ENCODE data around the gene ALDH8A1.
"Not testable (repeated sequence)": the region's sequence is repeated elsewhere in the genome, so short reads cannot be mapped to it uniquely, and the experiment has no call there.

Gene ALDH8A1

DNA sequence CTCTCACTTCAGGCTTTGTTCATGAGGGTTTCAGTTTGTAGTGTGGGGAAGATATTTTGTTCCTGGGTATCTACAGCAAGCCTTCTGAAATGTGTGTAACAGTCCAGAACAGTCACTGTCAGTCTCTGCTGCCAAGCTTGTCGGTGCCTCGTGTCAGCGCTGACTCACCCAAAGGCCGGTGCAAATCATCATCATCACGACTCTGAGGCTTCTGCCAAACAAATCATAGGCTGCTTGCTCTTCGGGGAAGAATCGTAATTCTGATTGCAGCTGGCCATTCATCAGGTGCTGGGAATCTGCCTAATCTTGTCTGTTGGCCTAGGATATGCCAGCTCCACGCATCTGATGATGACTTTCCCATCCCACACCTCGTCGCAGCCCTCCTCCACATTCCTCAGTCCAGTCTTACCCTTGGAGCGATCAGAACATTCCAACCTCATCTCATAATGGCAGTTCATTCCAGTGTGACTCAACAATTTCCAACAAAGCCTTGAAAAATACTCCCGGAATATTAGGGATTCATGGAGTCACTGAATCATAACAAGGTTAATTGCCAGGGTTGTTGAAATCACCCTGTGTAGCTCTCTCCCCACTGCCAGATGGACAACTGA lies 40.9 kb downstream of the ALDH8A1 start:
- Histone ChIP-seq H4K20me1 (ENCODE audit: control insufficient read depth, insufficient read depth, low read depth, low read length) (no peaks in the 10 kb centered on the region), H3K9me3 (ENCODE audit: control insufficient read depth, insufficient read depth, low read length) (no peaks in the 10 kb centered on the region), H3K4me3 (ENCODE audit: low read length) (no peak overlapping the region), H3K36me3 (ENCODE audit: control insufficient read depth, low read length) (no peaks in the 10 kb centered on the region), H3K27ac (ENCODE audit: low read depth, low read length) (no peak overlapping the region), H3K4me1 (ENCODE audit: control insufficient read depth, low read length) (no peaks in the 10 kb centered on the region), H3K79me2 (ENCODE audit: control insufficient read depth, low read length) (no peaks in the 10 kb centered on the region), H3K4me2 (ENCODE audit: low read length) (no peak overlapping the region), H3K27me3 (ENCODE audit: control insufficient read depth, low read length) (no peaks in the 10 kb centered on the region; the same call in 1 of the 2 replicates), H3K9me2 (replicated peaks; ENCODE audit: control insufficient read depth, low read length) (no peaks in the 10 kb centered on the region), H3F3A (ENCODE audit: control insufficient read depth, insufficient read depth) (no peaks in the 10 kb centered on the region)
- TF ChIP-seq, protein P1, sequence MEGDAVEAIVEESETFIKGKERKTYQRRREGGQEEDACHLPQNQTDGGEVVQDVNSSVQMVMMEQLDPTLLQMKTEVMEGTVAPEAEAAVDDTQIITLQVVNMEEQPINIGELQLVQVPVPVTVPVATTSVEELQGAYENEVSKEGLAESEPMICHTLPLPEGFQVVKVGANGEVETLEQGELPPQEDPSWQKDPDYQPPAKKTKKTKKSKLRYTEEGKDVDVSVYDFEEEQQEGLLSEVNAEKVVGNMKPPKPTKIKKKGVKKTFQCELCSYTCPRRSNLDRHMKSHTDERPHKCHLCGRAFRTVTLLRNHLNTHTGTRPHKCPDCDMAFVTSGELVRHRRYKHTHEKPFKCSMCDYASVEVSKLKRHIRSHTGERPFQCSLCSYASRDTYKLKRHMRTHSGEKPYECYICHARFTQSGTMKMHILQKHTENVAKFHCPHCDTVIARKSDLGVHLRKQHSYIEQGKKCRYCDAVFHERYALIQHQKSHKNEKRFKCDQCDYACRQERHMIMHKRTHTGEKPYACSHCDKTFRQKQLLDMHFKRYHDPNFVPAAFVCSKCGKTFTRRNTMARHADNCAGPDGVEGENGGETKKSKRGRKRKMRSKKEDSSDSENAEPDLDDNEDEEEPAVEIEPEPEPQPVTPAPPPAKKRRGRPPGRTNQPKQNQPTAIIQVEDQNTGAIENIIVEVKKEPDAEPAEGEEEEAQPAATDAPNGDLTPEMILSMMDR (IDR thresholded peaks at IDR 0.05; ENCODE audit: low read depth, low read length, poor library complexity, severe bottlenecking), result no peak
- no peak for TF ChIP-seq EZH2phosphoT487 (IDR thresholded peaks at IDR 0.05; ENCODE audit: borderline replicate concordance, low read length)

DNA sequence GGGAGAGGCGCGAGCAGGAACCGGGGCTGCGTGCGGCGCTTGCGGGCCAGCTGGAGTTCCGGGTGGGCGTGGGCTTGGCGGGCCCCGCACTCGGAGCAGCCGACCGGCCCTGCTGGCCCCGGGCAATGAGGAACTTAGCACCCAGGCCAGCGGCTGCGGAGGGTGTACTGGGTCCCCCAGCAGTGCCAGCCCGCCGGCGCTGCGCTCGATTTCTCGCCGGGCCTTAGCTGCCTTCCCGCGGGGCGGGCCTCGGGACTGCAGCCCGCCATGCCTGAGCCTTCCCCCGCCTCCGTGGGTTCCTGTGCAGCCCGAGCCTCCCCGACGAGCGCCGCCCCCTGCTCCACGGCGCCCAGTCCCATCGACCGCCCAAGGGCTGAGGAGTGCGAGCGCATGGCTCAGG lies 45.2 kb downstream of the ALDH8A1 start:
- H3K4me3 ChIP-seq (ENCODE audit: low read length); H3K9me3 ChIP-seq (ENCODE audit: control insufficient read depth, insufficient read depth, low read length); H4K20me1 ChIP-seq (ENCODE audit: control insufficient read depth, insufficient read depth, low read depth, low read length); H3K4me2 ChIP-seq (ENCODE audit: low read length); H3K27ac ChIP-seq (ENCODE audit: low read depth, low read length); H3K36me3 ChIP-seq (ENCODE audit: control insufficient read depth, low read length); H3K79me2 ChIP-seq (ENCODE audit: control insufficient read depth, low read length); H3F3A ChIP-seq (ENCODE audit: control insufficient read depth, insufficient read depth); H3K4me1 ChIP-seq (ENCODE audit: control insufficient read depth, low read length); H3K27me3 ChIP-seq (ENCODE audit: control insufficient read depth, low read length); H3K9me2 ChIP-seq (replicated peaks; ENCODE audit: control insufficient read depth, low read length): not testable (repeated sequence)

DNA sequence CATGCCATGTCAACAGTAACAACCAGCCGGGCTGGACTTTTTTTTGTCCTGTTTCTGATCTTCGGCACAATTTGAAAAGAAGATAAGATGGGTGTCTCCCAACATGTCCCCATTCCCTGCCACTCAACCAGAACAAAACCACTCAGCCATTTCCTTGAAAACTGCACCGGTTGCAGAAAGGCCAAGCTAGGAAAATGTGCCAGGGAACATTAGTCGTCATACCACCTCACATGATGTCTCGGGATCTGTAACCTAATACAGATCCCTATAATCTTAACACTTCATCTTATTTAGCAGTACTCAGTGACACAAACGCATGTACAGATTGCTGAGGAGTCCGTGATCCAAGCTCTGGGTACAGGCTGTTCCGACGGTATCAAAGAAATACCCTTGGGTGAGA lies 46.5 kb downstream of the ALDH8A1 start:
- no peak overlapping the region for H3K4me3 ChIP-seq (ENCODE audit: low read length)

DNA sequence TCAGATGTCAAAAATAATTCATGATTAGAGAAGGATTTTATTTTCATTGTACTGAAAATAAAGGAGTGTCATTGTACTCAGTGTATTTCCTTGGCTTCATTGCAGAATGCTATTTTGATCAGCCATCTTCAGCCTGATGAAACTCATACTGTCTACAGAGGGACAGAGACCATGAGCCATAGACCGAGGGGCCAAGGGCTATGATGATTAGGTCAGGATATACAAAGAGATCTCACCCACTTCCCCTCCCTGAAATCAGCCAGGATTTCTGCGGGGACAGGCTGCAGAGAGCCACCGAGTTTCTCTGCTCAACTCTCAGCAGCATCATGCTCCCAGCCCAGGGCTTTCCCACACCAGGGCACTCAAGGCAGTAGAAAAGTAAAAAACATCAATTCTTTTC lies 47.0 kb downstream of the ALDH8A1 start:
- TF ChIP-seq, protein P1 (IDR thresholded peaks at IDR 0.05; ENCODE audit: low read depth, low read length, poor library complexity, severe bottlenecking), result no peak
- TF ChIP-seq EZH2phosphoT487 (IDR thresholded peaks at IDR 0.05; ENCODE audit: borderline replicate concordance, low read length), result no peak
- no peaks in the 10 kb centered on the region for H4K20me1 ChIP-seq (ENCODE audit: control insufficient read depth, insufficient read depth, low read depth, low read length)
- H3K4me1 ChIP-seq (ENCODE audit: control insufficient read depth, low read length), result no peaks in the 10 kb centered on the region
- no peaks in the 10 kb centered on the region for H3K36me3 ChIP-seq (ENCODE audit: control insufficient read depth, low read length)
- no peaks in the 10 kb centered on the region for H3K9me2 ChIP-seq (replicated peaks; ENCODE audit: control insufficient read depth, low read length)
- H3K9me3 ChIP-seq (ENCODE audit: control insufficient read depth, insufficient read depth, low read length), result no peaks in the 10 kb centered on the region
- H3K27me3 ChIP-seq (ENCODE audit: control insufficient read depth, low read length), result peaks cover 3% of the 10 kb centered on the region; the same call in 1 of the 2 replicates
- H3K4me3 ChIP-seq (ENCODE audit: low read length), result no peak overlapping the region
- H3K79me2 ChIP-seq (ENCODE audit: control insufficient read depth, low read length), result no peaks in the 10 kb centered on the region
- no peak overlapping the region for H3K27ac ChIP-seq (ENCODE audit: low read depth, low read length)
- H3F3A ChIP-seq (ENCODE audit: control insufficient read depth, insufficient read depth), result no peaks in the 10 kb centered on the region
- no peak overlapping the region for H3K4me2 ChIP-seq (ENCODE audit: low read length)

More for the DNA sequence above, 46.5 kb downstream of the ALDH8A1 start:
- no peak overlapping the region for H3K27ac ChIP-seq (ENCODE audit: low read depth, low read length)
- no peaks in the 10 kb centered on the region for H3F3A ChIP-seq (ENCODE audit: control insufficient read depth, insufficient read depth)
- H3K9me2 ChIP-seq (replicated peaks; ENCODE audit: control insufficient read depth, low read length), result no peaks in the 10 kb centered on the region
- TF ChIP-seq, protein P1 (IDR thresholded peaks at IDR 0.05; ENCODE audit: low read depth, low read length, poor library complexity, severe bottlenecking), result no peak
- no peaks in the 10 kb centered on the region for H3K4me1 ChIP-seq (ENCODE audit: control insufficient read depth, low read length)
- no peak overlapping the region for H3K4me2 ChIP-seq (ENCODE audit: low read length)
- H3K79me2 ChIP-seq (ENCODE audit: control insufficient read depth, low read length), result no peaks in the 10 kb centered on the region
- H4K20me1 ChIP-seq (ENCODE audit: control insufficient read depth, insufficient read depth, low read depth, low read length), result no peaks in the 10 kb centered on the region
- H3K36me3 ChIP-seq (ENCODE audit: control insufficient read depth, low read length), result no peaks in the 10 kb centered on the region
- peaks cover 3% of the 10 kb centered on the region; the same call in 1 of the 2 replicates for H3K27me3 ChIP-seq (ENCODE audit: control insufficient read depth, low read length)
- no peaks in the 10 kb centered on the region for H3K9me3 ChIP-seq (ENCODE audit: control insufficient read depth, insufficient read depth, low read length)

Data from DOHH2 (cell line).